HG02610 (cell line): ENCODE results near the gene SKOR1.

Source experiments
- ATAC-seq: cut with Tn5 transposase; IDR thresholded peaks from one replicate; pipeline ENCODE4 v1.9.1; 2021; ENCODE audit warnings: mild to moderate bottlenecking, moderate library complexity; ENCODE audit not compliant: unreplicated experiment

SKOR1 gene

GRCh38 chr15:67882487-67883233 lies 57.4 kb downstream of the SKOR1 start:
- no peak for ATAC-seq

DNA sequence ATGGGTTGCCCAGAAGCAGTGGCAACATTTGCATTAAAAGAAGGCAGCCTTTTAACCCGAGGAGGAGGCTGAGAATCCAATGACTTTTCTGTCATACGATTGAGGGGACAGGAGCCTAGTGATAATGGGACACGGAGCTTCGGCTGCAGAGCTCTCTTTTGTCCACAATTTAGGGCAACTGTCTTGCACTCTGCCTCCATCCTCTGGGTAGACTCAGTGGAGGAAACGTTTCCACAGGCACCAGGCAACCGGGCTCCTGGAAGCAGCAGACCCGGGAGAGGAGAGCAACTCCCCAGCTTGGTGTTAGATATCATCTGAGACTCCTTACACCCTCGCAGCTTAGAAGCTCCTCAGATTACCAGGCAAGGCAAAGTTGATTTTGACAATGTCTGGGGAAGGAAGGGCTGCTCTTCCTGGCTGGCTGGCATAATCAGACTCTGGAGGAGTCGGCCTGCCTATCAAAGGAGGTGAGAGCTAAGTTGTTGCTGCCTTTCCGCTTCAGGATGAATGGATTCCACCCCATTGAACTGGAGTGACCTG lies 58.0 kb downstream of the SKOR1 start:
- ATAC-seq: no peak

GRCh38 chr15:67884009-67884408 lies 58.7 kb downstream of the SKOR1 start:
- ATAC-seq: no peak
